PC-3 (cell line): ENCODE data around the gene EZR. TPM values are rescaled to one million over a fixed set of nuclear protein-coding genes. Genes with fewer than 3 reads are reported as not detected.
"Not testable (repeated sequence)": the region's sequence is repeated elsewhere in the genome, so short reads cannot be mapped to it uniquely, and the experiment has no call there.

Experiments used
- ATAC-seq: fragments of 200-7000 bp; cut with Tn5 transposase; 2 replicates; pipeline ENCODE4 v1.9.1; 2020; ENCODE audit warnings: mild to moderate bottlenecking, moderate library complexity
- BruUV-seq: library from RNA; stranded (reverse); fragments of 400-500 nt; replicated peaks from 2 replicates; lab custom pipeline; 2021; lab: Mats Ljungman, UMichigan
- CTCF ChIA-PET: fragments of 300-600 bp; sonication (Branson Sonifier 250); formaldehyde crosslinking; loops from one replicate; lab custom pipeline; 2022; ENCODE audit warnings: antibody characterized with exemption; lab: Charles Lee
- POLR2A ChIA-PET: fragments of 300-600 bp; sonication (Branson Sonifier 250); formaldehyde crosslinking; loops from one replicate; lab custom pipeline; 2022; ENCODE audit warnings: antibody characterized with exemption; ENCODE audit not compliant: unreplicated experiment; lab: Charles Lee
- DNase-seq: peaks from one replicate; pipeline ENCODE4 v3.0.0-alpha.2; 2015
- H2AFZ ChIP-seq: fragments of 300-600 bp; sonication (generic); 2 replicates; pipeline ENCODE4 v1.6.0; 2016; ENCODE audit warnings: antibody characterized with exemption, low read length
- H3F3A ChIP-seq: fragments of 300-600 bp; sonication (generic); one replicate; pipeline ENCODE4 v1.6.0; 2017; ENCODE audit warnings: antibody characterized with exemption, low read length, control low read depth, mild to moderate bottlenecking; ENCODE audit not compliant: unreplicated experiment
- H3K27ac ChIP-seq: fragments of 300-600 bp; sonication (generic); 2 replicates; pipeline ENCODE4 v1.5.1; 2016; ENCODE audit warnings: mild to moderate bottlenecking, low read length
- H3K27me3 ChIP-seq: fragments of 300-600 bp; sonication (generic); 2 replicates; pipeline ENCODE4 v1.6.1; 2016; ENCODE audit warnings: low read length, mixed read lengths
- H3K36me3 ChIP-seq: fragments of 300-600 bp; sonication (generic); 2 replicates; pipeline ENCODE4 v1.6.1; 2016; ENCODE audit warnings: low read depth, mixed run types, low read length, mixed read lengths
- H3K4me1 ChIP-seq: fragments of 300-600 bp; sonication (generic); 2 replicates; pipeline ENCODE4 v1.5.1; 2016; ENCODE audit warnings: low read length; ENCODE audit not compliant: insufficient read depth
- H3K4me2 ChIP-seq: fragments of 300-600 bp; sonication (generic); 2 replicates; pipeline ENCODE4 v1.6.0; 2016; ENCODE audit warnings: low read length
- H3K4me3 ChIP-seq: fragments of 300-600 bp; sonication (generic); 2 replicates; pipeline ENCODE4 v1.5.1; 2016; ENCODE audit warnings: mild to moderate bottlenecking, low read length, mixed read lengths
- H3K79me2 ChIP-seq: fragments of 300-600 bp; sonication (generic); 2 replicates; pipeline ENCODE4 v1.6.1; 2017; ENCODE audit warnings: low read length, mixed read lengths
- H3K9ac ChIP-seq: fragments of 300-600 bp; sonication (generic); 2 replicates; pipeline ENCODE4 v1.6.0; 2016; ENCODE audit warnings: mild to moderate bottlenecking, low read length
- H3K9me2 ChIP-seq: fragments of 300-600 bp; sonication (generic); replicated peaks from 2 replicates; pipeline ENCODE4 v1.6.1; 2016; ENCODE audit warnings: mixed run types, low read length, mixed read lengths
- H3K9me3 ChIP-seq: fragments of 300-600 bp; sonication (generic); 2 replicates; pipeline ENCODE4 v1.6.1; 2016; ENCODE audit warnings: low read length, mixed read lengths
- H4K20me1 ChIP-seq: fragments of 300-600 bp; sonication (generic); 2 replicates; pipeline ENCODE4 v1.6.1; 2016; ENCODE audit warnings: low read length, mixed read lengths
- EZH2 ChIP-seq: fragments of 300-600 bp; sonication (generic); IDR thresholded peaks from one replicate; pipeline ENCODE4 v1.6.1; 2017; ENCODE audit warnings: antibody characterized with exemption, mild to moderate bottlenecking, low read length; ENCODE audit not compliant: unreplicated experiment
- EZH2phosphoT487 ChIP-seq: fragments of 300-600 bp; sonication (generic); IDR thresholded peaks from 2 replicates; pipeline ENCODE4 v1.6.1; 2018; ENCODE audit warnings: mild to moderate bottlenecking, antibody characterized with exemption, low read length, borderline replicate concordance
- intact Hi-C: fragments of 100-400 bp; cut with micrococcal nuclease; formaldehyde crosslinking; loops from 2 replicates; pipeline ENCODE4 v1.9.0; 2023
- total RNA-seq: library from RNA; depleted of rRNA; stranded (reverse); fragments of >200 nt; gene quantifications from 2 replicates; pipeline ENCODE4 v1.2.3, GENCODE V29; 2014
- TF ChIP-seq, protein P1 (sequence below): fragments of 300-600 bp; sonication (generic); conservative IDR thresholded peaks from 2 replicates; pipeline ENCODE4 v1.5.1; 2017; ENCODE audit warnings: antibody characterized with exemption, low read depth, mild to moderate bottlenecking, low read length

EZR gene
- total RNA-seq, 1 experiment from 2014 or later, result 182 TPM

DNA sequence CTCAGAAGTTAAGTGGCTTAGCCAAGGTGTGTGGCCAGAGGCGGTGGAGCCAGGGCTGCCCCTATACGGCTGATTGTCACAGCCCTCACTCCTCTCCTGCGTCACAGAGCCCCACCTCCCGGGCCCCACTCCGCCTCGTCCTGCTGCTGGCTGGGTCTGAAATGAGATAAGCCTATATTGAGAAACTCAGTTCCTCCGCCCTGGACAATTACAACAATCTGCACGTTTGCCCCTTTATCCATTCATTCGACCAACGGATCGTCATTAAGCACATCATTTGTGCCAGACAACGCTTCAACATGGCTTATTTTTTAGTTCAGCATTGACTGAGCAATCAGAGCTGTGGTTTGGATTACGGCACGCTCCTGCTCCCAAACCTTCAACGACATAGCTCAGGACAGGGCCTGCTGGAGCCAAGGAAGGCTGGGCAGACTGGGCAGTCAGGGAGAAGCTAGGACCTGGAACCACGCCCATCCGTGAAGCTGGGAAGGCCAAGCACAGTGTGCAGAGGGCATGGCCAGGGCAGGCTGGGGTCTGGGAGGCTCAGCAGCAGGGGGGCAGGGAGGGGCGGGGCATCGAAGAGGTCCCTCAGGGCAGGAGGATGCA is 16.6 kb upstream of the EZR start:
- no peaks in the 10 kb centered on the region for H3K79me2 ChIP-seq
- no peaks in the 10 kb centered on the region for H4K20me1 ChIP-seq
- TF ChIP-seq EZH2phosphoT487 (no peak), EZH2 (no peak)
- TF ChIP-seq, protein P1, sequence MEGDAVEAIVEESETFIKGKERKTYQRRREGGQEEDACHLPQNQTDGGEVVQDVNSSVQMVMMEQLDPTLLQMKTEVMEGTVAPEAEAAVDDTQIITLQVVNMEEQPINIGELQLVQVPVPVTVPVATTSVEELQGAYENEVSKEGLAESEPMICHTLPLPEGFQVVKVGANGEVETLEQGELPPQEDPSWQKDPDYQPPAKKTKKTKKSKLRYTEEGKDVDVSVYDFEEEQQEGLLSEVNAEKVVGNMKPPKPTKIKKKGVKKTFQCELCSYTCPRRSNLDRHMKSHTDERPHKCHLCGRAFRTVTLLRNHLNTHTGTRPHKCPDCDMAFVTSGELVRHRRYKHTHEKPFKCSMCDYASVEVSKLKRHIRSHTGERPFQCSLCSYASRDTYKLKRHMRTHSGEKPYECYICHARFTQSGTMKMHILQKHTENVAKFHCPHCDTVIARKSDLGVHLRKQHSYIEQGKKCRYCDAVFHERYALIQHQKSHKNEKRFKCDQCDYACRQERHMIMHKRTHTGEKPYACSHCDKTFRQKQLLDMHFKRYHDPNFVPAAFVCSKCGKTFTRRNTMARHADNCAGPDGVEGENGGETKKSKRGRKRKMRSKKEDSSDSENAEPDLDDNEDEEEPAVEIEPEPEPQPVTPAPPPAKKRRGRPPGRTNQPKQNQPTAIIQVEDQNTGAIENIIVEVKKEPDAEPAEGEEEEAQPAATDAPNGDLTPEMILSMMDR, result no peak
- no peaks in the 10 kb centered on the region for H3F3A ChIP-seq
- no peaks in the 10 kb centered on the region for H3K27me3 ChIP-seq
- H3K4me1 ChIP-seq, result no peaks in the 10 kb centered on the region
- H2AFZ ChIP-seq, result no peak overlapping the region
- no peak overlapping the region for H3K27ac ChIP-seq
- ChIA-PET POLR2A (no interaction called here), CTCF (no interaction called here)
- no TSS peak for BruUV-seq
- no peak overlapping the region for H3K4me2 ChIP-seq
- no peaks in the 10 kb centered on the region for H3K9me3 ChIP-seq
- H3K9ac ChIP-seq, result no peak overlapping the region
- H3K4me3 ChIP-seq, result no peak overlapping the region
- intact Hi-C loops, result no loop called here
- DNase-seq, result no peak
- no peaks in the 10 kb centered on the region for H3K9me2 ChIP-seq
- no peaks in the 10 kb centered on the region for H3K36me3 ChIP-seq
- no peak for ATAC-seq

DNA sequence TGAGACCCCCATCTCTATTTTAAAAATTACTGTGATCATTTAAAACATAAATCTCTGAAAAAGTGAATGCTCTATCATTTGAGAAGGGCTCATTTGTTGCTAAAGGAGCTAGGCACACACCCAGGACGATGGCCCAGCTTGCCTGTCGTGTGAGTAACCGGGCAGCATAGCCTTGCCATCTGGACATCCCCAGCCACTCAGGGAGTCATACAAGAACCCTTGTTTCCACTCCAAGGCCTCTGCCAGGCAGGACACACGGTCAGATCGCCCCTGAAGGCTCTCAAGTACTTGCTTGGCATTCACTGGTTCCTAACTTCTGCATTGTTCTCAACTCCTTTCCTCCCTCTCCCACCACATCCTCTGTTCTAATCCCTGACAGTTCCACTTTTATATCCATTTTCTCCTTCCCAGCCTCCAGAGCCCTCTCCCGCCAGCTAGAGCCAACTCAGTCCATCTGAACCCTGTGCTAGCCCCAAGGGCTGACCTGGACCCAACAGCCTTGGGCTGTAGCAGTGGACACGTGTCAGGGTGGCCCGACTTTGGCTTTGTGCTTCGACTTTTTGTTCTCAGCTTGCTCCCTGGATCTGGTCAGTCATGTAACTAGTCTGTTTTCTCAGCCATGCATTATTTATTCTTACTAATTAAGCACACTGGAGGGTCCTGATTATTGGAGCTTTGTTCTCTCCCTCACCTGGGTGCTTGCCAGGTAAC is 15.7 kb upstream of the EZR start:
- Histone ChIP-seq H3K27me3 (no peaks in the 10 kb centered on the region), H3K4me1 (no peaks in the 10 kb centered on the region), H3K9me3 (no peaks in the 10 kb centered on the region), H3K27ac (no peak overlapping the region), H3F3A (no peaks in the 10 kb centered on the region), H4K20me1 (no peaks in the 10 kb centered on the region), H3K4me3 (no peak overlapping the region), H2AFZ (no peak overlapping the region), H3K9me2 (no peaks in the 10 kb centered on the region), H3K36me3 (no peaks in the 10 kb centered on the region), H3K4me2 (no peak overlapping the region), H3K9ac (no peak overlapping the region), H3K79me2 (no peaks in the 10 kb centered on the region)
- intact Hi-C loops, result no loop called here
- BruUV-seq, result no TSS peak
- ATAC-seq (no peak), DNase-seq (no peak)
- ChIA-PET POLR2A (no interaction called here), CTCF (no interaction called here)
- TF ChIP-seq, protein P1, result no peak
- TF ChIP-seq EZH2phosphoT487, result no peak
- no peak for TF ChIP-seq EZH2

DNA sequence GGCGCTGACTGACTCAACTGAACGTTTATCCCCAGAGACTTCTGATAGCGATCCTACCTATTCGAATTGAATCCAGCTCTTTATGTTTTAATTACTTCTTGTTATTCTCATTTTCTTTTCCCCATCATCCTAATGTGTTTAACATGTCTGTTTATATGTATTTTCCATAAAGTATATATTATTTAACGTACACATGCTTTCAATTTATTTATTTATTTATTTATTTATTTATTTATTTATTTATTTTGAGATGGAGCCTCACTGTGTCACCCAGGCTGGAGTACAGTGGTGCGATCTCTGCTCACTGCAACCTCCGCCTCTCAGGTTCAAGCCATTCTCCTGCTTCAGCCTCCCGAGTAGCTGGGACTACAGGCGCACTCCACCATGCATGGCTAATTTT is 13.6 kb upstream of the EZR start:
- ATAC-seq, H3K9me3 ChIP-seq, H3K9me2 ChIP-seq, H4K20me1 ChIP-seq, H3K4me2 ChIP-seq, H3K79me2 ChIP-seq, H3K36me3 ChIP-seq, intact Hi-C loops, H3K4me3 ChIP-seq, DNase-seq, H3K27me3 ChIP-seq, H3K27ac ChIP-seq, H2AFZ ChIP-seq, BruUV-seq, CTCF ChIA-PET, H3K9ac ChIP-seq, H3F3A ChIP-seq, H3K4me1 ChIP-seq: not testable (repeated sequence)
- POLR2A ChIA-PET, result interaction anchor here (0.7 kb wide), 1 partner anchor 44 kb away, joined by 3 read pairs; no protein-coding TSS in a partner anchor
